Endothelial cell of umbilical vein (primary cell): ENCODE data around the gene RTKN. TPM values are rescaled to one million over a fixed set of nuclear protein-coding genes. Genes with fewer than 3 reads are reported as not detected.

ENCODE experiments used
- BruUV-seq: library from RNA; stranded (reverse); fragments of 400-500 nt; replicated peaks from 2 replicates; lab custom pipeline; 2021; lab: Mats Ljungman, UMichigan
- CTCF ChIA-PET: fragments of 300-600, 350-600 bp; sonication (Branson Sonifier 250); formaldehyde crosslinking; loops from one replicate; lab custom pipeline; 2021; ENCODE audit warnings: antibody characterized with exemption, inconsistent platforms; lab: Charles Lee
- POLR2A ChIA-PET: fragments of 300-600, 350-600 bp; sonication (Branson Sonifier 250); formaldehyde crosslinking; loops from one replicate; lab custom pipeline; 2021; ENCODE audit warnings: antibody characterized with exemption, inconsistent platforms; lab: Charles Lee
- DNase-seq: peaks from one replicate; pipeline ENCODE4 v3.0.0-alpha.2; 2011; ENCODE audit warnings: low read depth, low spot score
- FAIRE-seq: peaks from 2 replicates; lab custom pipeline; 2011; peaks lifted over from hg19 to GRCh38; lab: Jason Lieb, UNC
- H2AFZ ChIP-seq: 2 replicates; pipeline ENCODE4 v1.6.0; 2012; ENCODE audit warnings: low read depth, low read length, control low read depth, inconsistent platforms
- H3K27ac ChIP-seq: 2 replicates; pipeline ENCODE4 v1.5.1; 2011; ENCODE audit warnings: low read depth, mild to moderate bottlenecking, control low read depth, low read length, moderate library complexity; ENCODE audit not compliant: insufficient read depth
- H3K27me3 ChIP-seq, 2 experiments: 2 replicates each; pipeline versions ENCODE4 v1.6.0 to v1.6.1; 2011; ENCODE audit warnings: low read length in 2 of 2, mixed read lengths in 1 of 2; ENCODE audit not compliant: control insufficient read depth in 2 of 2, insufficient read depth in 2 of 2
- H3K36me3 ChIP-seq, 2 experiments: 2 replicates in 1 of 2; 3 replicates in 1 of 2; pipeline ENCODE4 v1.5.1; 2011; ENCODE audit warnings: low read length in 2 of 2, mild to moderate bottlenecking in 1 of 2, moderate library complexity in 1 of 2; ENCODE audit not compliant: control insufficient read depth in 2 of 2, insufficient read depth in 2 of 2; ENCODE audit errors: extremely low read depth in 1 of 2
- H3K4me1 ChIP-seq: 3 replicates; pipeline ENCODE4 v1.5.1; 2011; ENCODE audit warnings: mild to moderate bottlenecking, low read length; ENCODE audit not compliant: control insufficient read depth, insufficient read depth; ENCODE audit errors: extremely low read depth
- H3K4me2 ChIP-seq: 2 replicates; pipeline ENCODE4 v1.6.1; 2011; ENCODE audit warnings: low read length, control low read depth, mixed read lengths; ENCODE audit not compliant: insufficient read depth
- H3K4me3 ChIP-seq, 3 experiments: fragments of 200-600 bp in 1 of 3; sonication (generic), shearing (Covaris generic) in 1 of 3; replicated peaks in 1 of 3; 2 replicates each; pipeline ENCODE4 v1.5.1; 2011 to 2016; ENCODE audit warnings: control low read depth in 3 of 3, low read length in 3 of 3, mild to moderate bottlenecking in 2 of 3, inconsistent platforms in 1 of 3, low read depth in 1 of 3, moderate library complexity in 1 of 3; ENCODE audit not compliant: insufficient read depth in 1 of 3
- H3K79me2 ChIP-seq: 2 replicates; pipeline ENCODE4 v1.6.0; 2012; ENCODE audit warnings: low read length, inconsistent platforms; ENCODE audit not compliant: control insufficient read depth, insufficient read depth
- H3K9ac ChIP-seq: replicated peaks from 2 replicates; pipeline ENCODE3; 2011; ENCODE audit warnings: low read length, control low read depth; ENCODE audit not compliant: insufficient read depth; ENCODE audit errors: extremely low read depth
- H3K9me1 ChIP-seq: replicated peaks from 3 replicates; pipeline ENCODE4 v1.6.0; 2011; ENCODE audit warnings: mild to moderate bottlenecking, low read length; ENCODE audit not compliant: control insufficient read depth, insufficient read depth; ENCODE audit errors: extremely low read depth
- H3K9me3 ChIP-seq: replicated peaks from 2 replicates; pipeline ENCODE4 v1.5.1; 2012; ENCODE audit warnings: low read length, inconsistent platforms; ENCODE audit not compliant: control insufficient read depth, insufficient read depth
- H4K20me1 ChIP-seq: replicated peaks from 2 replicates; pipeline ENCODE3; 2011; ENCODE audit warnings: mild to moderate bottlenecking, low read length; ENCODE audit not compliant: control insufficient read depth, insufficient read depth; ENCODE audit errors: extremely low read depth
- EZH2 ChIP-seq: IDR thresholded peaks from 2 replicates; pipeline ENCODE4 v1.6.1; 2012; ENCODE audit warnings: borderline replicate concordance, low read depth, mild to moderate bottlenecking, moderate library complexity, low read length, inconsistent platforms; ENCODE audit not compliant: severe bottlenecking
- FOS ChIP-seq: IDR thresholded peaks from 2 replicates; pipeline ENCODE4 v1.6.1; 2011; ENCODE audit warnings: mild to moderate bottlenecking, low read length, moderate library complexity, borderline replicate concordance; ENCODE audit not compliant: insufficient read depth
- GATA2 ChIP-seq: IDR thresholded peaks from 2 replicates; pipeline ENCODE4 v1.7.0; 2011; ENCODE audit warnings: low read depth, mild to moderate bottlenecking, moderate library complexity, mixed read lengths, low read length; ENCODE audit not compliant: insufficient read length, insufficient read depth
- JUN ChIP-seq: IDR thresholded peaks from 2 replicates; pipeline ENCODE4 v1.6.1; 2011; ENCODE audit warnings: borderline replicate concordance, low read depth; ENCODE audit not compliant: insufficient read length, insufficient read depth
- MYC ChIP-seq: IDR thresholded peaks from one replicate; pipeline ENCODE4 v1.6.1; 2011; ENCODE audit warnings: mild to moderate bottlenecking, low read depth, low read length
- POLR2A ChIP-seq: IDR thresholded peaks from 2 replicates; pipeline ENCODE4 v1.6.1; 2012; ENCODE audit warnings: low read depth, mild to moderate bottlenecking, control low read depth, low read length
- POLR2AphosphoS5 ChIP-seq: IDR thresholded peaks from 2 replicates; pipeline ENCODE4 v1.6.1; 2012; ENCODE audit warnings: low read depth, mild to moderate bottlenecking, control low read depth, low read length, moderate library complexity; ENCODE audit not compliant: insufficient read depth
- dilution Hi-C: fragments of 300-500 bp; cut with MboI; formaldehyde crosslinking; loops from one replicate; pipeline ENCODE4 v1.15.0; 2019; ENCODE audit warnings: low sequenced_read_pairs; ENCODE audit not compliant: extremely low pct_ligation_motif_present
- intact Hi-C: fragments of 100-400 bp; cut with micrococcal nuclease; formaldehyde crosslinking; loops from one replicate; pipeline ENCODE4 v1.10.0; 2022
- polyA plus RNA-seq, 4 experiments: library from polyadenylated mRNA; depleted of rRNA in 3 of 4; stranded (reverse) in 3 of 4; unstranded in 1 of 4; fragments of >200 nt; gene quantifications; 2 replicates each; pipeline versions ENCODE4 v1.2.1 to v1.2.3, GENCODE V29; 2011 to 2012; ENCODE audit warnings: missing spikeins in 1 of 4
- total RNA-seq: library from RNA; stranded (reverse); gene quantifications from 2 replicates; pipeline ENCODE4 v1.2.3, GENCODE V29; 2021
- TF ChIP-seq, protein P1 (sequence below), 2 donors: IDR thresholded peaks; 1 replicate in 1 of 2; 2 replicates in 1 of 2; pipeline ENCODE4 v1.5.1; 2011; ENCODE audit warnings: low read length in 2 of 2, mild to moderate bottlenecking in 2 of 2, moderate library complexity in 2 of 2, control low read depth in 1 of 2, inconsistent platforms in 1 of 2, low read depth in 1 of 2; ENCODE audit not compliant: insufficient read depth in 1 of 2; ENCODE audit errors: extremely low read depth in 1 of 2
- TF ChIP-seq, protein P2 (sequence below): IDR thresholded peaks from 2 replicates; pipeline ENCODE4 v1.6.1; 2011; ENCODE audit not compliant: insufficient read depth, insufficient read length

The RTKN gene
- total and polyA plus RNA-seq, 2 donors (not counting 3 experiments of a cell fraction or from before 2014, with no cell fraction given), result 20.0 to 20.7 TPM

GRCh38 chr2:74418312-74418711 lies 23.4 kb downstream of the RTKN start:
- peaks cover 30 to 37% of the 10 kb centered on the region in 2 experiments for H3K27me3 ChIP-seq
- no peaks in the 10 kb centered on the region for H3K36me3 ChIP-seq
- no peak overlapping the region for H3K4me3 ChIP-seq
- FAIRE-seq (no peak), DNase-seq (no peak)
- dilution Hi-C loops, result no loop called here
- no peaks in the 10 kb centered on the region for H4K20me1 ChIP-seq
- no peak overlapping the region for H2AFZ ChIP-seq
- peaks cover 15% of the 10 kb centered on the region for H3K4me1 ChIP-seq
- ChIA-PET CTCF (interaction anchor here (0.7 to 1.7 kb wide), 2 partner anchors 27 to 34 kb away, joined by 3 to 5 read pairs; no protein-coding TSS in a partner anchor), POLR2A (no interaction called here)
- no peaks in the 10 kb centered on the region for H3K79me2 ChIP-seq
- no peak for TF ChIP-seq JUN
- no peak for TF ChIP-seq EZH2
- TF ChIP-seq, protein P1, sequence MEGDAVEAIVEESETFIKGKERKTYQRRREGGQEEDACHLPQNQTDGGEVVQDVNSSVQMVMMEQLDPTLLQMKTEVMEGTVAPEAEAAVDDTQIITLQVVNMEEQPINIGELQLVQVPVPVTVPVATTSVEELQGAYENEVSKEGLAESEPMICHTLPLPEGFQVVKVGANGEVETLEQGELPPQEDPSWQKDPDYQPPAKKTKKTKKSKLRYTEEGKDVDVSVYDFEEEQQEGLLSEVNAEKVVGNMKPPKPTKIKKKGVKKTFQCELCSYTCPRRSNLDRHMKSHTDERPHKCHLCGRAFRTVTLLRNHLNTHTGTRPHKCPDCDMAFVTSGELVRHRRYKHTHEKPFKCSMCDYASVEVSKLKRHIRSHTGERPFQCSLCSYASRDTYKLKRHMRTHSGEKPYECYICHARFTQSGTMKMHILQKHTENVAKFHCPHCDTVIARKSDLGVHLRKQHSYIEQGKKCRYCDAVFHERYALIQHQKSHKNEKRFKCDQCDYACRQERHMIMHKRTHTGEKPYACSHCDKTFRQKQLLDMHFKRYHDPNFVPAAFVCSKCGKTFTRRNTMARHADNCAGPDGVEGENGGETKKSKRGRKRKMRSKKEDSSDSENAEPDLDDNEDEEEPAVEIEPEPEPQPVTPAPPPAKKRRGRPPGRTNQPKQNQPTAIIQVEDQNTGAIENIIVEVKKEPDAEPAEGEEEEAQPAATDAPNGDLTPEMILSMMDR (IDR thresholded peaks at IDR 0.05; ENCODE audit: extremely low read depth in 1 of 2, insufficient read depth in 1 of 2, low read depth in 1 of 2, low read length in 2 of 2), result no peak
- no peak for TF ChIP-seq MYC
- TF ChIP-seq, protein P2, sequence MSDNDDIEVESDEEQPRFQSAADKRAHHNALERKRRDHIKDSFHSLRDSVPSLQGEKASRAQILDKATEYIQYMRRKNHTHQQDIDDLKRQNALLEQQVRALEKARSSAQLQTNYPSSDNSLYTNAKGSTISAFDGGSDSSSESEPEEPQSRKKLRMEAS, result no peak
- no peak for TF ChIP-seq POLR2AphosphoS5
- TF ChIP-seq FOS, result no peak
- no peak for TF ChIP-seq POLR2A
- TF ChIP-seq GATA2, result no peak
- no peak overlapping the region for H3K4me2 ChIP-seq
- no TSS peak for BruUV-seq
- no peaks in the 10 kb centered on the region for H3K9me3 ChIP-seq
- intact Hi-C loops, result no loop called here
- no peak overlapping the region for H3K9ac ChIP-seq
- H3K9me1 ChIP-seq, result no peaks in the 10 kb centered on the region
- no peak overlapping the region for H3K27ac ChIP-seq
